Measurements from ENCODE around the gene COL4A3.

The COL4A3 gene

GRCh38 chr2:227152093-227152766 is 12.2 kb upstream of the COL4A3 start:
- Histone ChIP-seq H3K27ac (no peak overlapping the region), H3K36me3 (replicated peaks) (no peaks in the 10 kb centered on the region), H3K27me3 (replicated peaks) (no peaks in the 10 kb centered on the region), H3K4me3 (ENCODE audit: low read depth, low read length) (no peak overlapping the region)
- no peak for TF ChIP-seq CTCF (IDR thresholded peaks at IDR 0.05; ENCODE audit: low read depth, low read length, missing control alignments)
- no peak for DNase-seq
- in situ Hi-C loops (cut with HindIII; ENCODE audit: low pct_ligation_motif_present, low sequenced_read_pairs), result no loop called here

GRCh38 chr2:227153307-227153706 is 11.1 kb upstream of the COL4A3 start:
- Histone ChIP-seq H3K36me3 (replicated peaks) (no peaks in the 10 kb centered on the region), H3K4me3 (ENCODE audit: low read depth, low read length) (no peak overlapping the region), H3K27me3 (replicated peaks) (no peaks in the 10 kb centered on the region), H3K27ac (no peak overlapping the region)
- no peak for DNase-seq
- in situ Hi-C loops (cut with HindIII; ENCODE audit: low pct_ligation_motif_present, low sequenced_read_pairs), result no loop called here
- no peak for TF ChIP-seq CTCF (IDR thresholded peaks at IDR 0.05; ENCODE audit: low read depth, low read length, missing control alignments)

GRCh38 chr2:227153758-227154486 is 10.5 kb upstream of the COL4A3 start:
- no peak for TF ChIP-seq CTCF (IDR thresholded peaks at IDR 0.05; ENCODE audit: low read depth, low read length, missing control alignments)
- in situ Hi-C loops (cut with HindIII; ENCODE audit: low pct_ligation_motif_present, low sequenced_read_pairs), result no loop called here
- H3K36me3 ChIP-seq (replicated peaks), result no peaks in the 10 kb centered on the region
- no peak overlapping the region for H3K4me3 ChIP-seq (ENCODE audit: low read depth, low read length)
- no peaks in the 10 kb centered on the region for H3K27me3 ChIP-seq (replicated peaks)
- no peak for DNase-seq
- H3K27ac ChIP-seq, result no peak overlapping the region

DNA sequence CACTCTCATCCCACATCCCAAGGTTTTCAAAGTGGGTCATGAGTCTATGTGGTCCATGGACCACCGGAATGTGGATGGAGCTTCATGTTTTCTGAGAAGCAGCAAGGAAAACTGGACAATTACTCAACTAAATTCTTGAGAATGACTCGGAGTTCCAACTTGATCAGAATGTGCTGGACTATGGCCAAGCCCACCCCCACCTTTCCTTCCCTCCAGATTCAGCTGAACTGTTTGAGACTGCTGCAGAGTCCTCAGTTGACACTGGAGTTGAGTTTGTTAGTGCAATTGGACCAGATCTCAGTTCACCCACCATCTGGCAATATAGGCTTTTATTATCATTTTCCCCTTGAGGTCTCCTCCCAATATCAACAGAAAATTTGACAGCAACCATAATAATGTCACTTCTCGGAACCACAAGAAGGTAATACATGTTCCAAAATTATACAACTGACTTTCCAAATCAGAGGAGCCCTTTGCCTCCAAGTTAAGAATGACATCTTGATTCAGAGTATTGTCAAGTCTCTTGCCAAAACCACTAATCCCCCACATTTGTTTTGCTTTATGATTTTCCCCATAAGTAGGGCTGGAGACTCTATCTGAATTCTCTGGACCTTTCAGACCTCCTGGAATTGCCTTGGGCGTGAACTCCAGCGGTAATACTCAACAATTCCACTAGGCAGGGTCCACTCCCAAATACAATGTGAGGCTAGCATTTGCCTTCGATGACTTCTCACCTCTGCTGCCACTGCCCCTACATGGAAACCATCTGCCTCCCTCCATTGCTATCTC is 9.2 kb upstream of the COL4A3 start:
- Histone ChIP-seq H3K36me3 (replicated peaks) (no peaks in the 10 kb centered on the region), H3K27ac (no peak overlapping the region), H3K27me3 (replicated peaks) (no peaks in the 10 kb centered on the region), H3K4me3 (ENCODE audit: low read depth, low read length) (no peak overlapping the region)
- in situ Hi-C loops (cut with HindIII; ENCODE audit: low pct_ligation_motif_present, low sequenced_read_pairs), result no loop called here
- DNase-seq, result peak; percentile 87
- TF ChIP-seq CTCF (IDR thresholded peaks at IDR 0.05; ENCODE audit: low read depth, low read length, missing control alignments), result no peak

GRCh38 chr2:227160164-227160563 is 4.3 kb upstream of the COL4A3 start:
- H3K27me3 ChIP-seq (replicated peaks), result no peaks in the 10 kb centered on the region
- no peak for DNase-seq

More at GRCh38 chr2:227160164-227160563, 4.3 kb upstream of the COL4A3 start:
- Histone ChIP-seq H3K36me3 (replicated peaks) (no peaks in the 10 kb centered on the region), H3K27ac (no peak overlapping the region), H3K4me3 (ENCODE audit: low read depth, low read length) (no peak overlapping the region)
- in situ Hi-C loops (cut with HindIII; ENCODE audit: low pct_ligation_motif_present, low sequenced_read_pairs), result no loop called here
- no peak for TF ChIP-seq CTCF (IDR thresholded peaks at IDR 0.05; ENCODE audit: low read depth, low read length, missing control alignments)

Measured in brain microvascular endothelial cell (primary cell).